Measurements from ENCODE around the gene CNKSR2.

DNA sequence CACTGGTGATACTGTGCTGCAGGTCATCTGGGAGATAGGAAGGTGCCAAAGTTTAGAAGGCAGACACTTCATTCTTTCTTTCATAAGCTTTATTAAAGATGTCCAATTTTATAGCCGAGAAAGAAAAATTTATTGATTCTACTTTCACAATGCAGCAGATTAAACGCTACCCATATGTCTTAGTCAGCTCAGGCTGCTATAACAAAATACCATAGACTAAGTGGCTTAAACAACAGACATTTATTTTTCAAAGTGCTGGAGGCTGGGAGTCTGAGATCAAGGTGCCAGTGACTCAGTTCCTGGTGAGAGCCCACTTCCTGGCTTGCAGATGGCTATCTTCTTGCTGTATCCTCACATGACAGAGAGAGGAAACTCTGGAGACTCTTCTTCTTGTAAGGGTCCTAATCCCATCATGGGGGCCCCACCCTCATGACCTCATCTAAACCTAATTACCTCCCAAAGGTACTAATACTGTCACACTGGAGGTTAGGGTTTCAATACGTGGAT, 317.3 kb downstream of the CNKSR2 start:
- TF ChIP-seq, protein P1, sequence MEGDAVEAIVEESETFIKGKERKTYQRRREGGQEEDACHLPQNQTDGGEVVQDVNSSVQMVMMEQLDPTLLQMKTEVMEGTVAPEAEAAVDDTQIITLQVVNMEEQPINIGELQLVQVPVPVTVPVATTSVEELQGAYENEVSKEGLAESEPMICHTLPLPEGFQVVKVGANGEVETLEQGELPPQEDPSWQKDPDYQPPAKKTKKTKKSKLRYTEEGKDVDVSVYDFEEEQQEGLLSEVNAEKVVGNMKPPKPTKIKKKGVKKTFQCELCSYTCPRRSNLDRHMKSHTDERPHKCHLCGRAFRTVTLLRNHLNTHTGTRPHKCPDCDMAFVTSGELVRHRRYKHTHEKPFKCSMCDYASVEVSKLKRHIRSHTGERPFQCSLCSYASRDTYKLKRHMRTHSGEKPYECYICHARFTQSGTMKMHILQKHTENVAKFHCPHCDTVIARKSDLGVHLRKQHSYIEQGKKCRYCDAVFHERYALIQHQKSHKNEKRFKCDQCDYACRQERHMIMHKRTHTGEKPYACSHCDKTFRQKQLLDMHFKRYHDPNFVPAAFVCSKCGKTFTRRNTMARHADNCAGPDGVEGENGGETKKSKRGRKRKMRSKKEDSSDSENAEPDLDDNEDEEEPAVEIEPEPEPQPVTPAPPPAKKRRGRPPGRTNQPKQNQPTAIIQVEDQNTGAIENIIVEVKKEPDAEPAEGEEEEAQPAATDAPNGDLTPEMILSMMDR (conservative IDR thresholded peaks at IDR 0.05) = no peak
- no peak for TF ChIP-seq EZH2 (IDR thresholded peaks at IDR 0.05; ENCODE audit: low read depth)
